ENCODE measurements around the gene AOAH. TPM values are rescaled to one million over a fixed set of nuclear protein-coding genes. Genes with fewer than 3 reads are reported as not detected.
"Not testable (repeated sequence)": the region's sequence is repeated elsewhere in the genome, so short reads cannot be mapped to it uniquely, and the experiment has no call there.

AOAH gene
- total RNA-seq, 1 donor from 2014 or later = 2.4 TPM

DNA sequence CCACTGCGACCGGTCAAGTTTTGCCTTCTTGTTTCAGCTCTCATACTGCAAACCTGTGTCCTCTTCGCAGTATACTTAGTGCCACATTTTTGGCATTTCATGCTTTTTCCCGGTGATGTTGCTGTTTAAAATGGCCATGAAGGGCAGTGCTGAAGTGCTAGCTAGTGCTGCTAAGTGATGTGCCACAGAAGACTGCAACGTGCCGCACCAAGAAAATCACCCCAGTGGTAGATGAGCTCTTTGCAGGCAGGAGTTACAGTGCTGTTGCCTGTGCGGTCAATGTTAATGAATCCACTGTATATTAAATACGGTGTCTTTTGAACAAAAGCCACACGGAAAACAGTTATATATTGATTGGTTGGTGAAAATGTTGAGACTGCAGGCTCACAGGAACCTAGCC lies 214.3 kb downstream of the AOAH start:
- ChIA-PET CTCF (no interaction called here), POLR2A (no interaction called here)
- no peak for DNase-seq
- no peaks in the 10 kb centered on the region for H3K36me3 Mint-ChIP-seq (ENCODE audit: low read depth)
- no peaks in the 10 kb centered on the region for H3K4me1 Mint-ChIP-seq
- ATAC-seq (ENCODE audit: low read depth) = no peak
- no peaks in the 10 kb centered on the region for H3K9me3 Mint-ChIP-seq
- H3K27me3 Mint-ChIP-seq = no peaks in the 10 kb centered on the region
- TF ChIP-seq, protein P1, sequence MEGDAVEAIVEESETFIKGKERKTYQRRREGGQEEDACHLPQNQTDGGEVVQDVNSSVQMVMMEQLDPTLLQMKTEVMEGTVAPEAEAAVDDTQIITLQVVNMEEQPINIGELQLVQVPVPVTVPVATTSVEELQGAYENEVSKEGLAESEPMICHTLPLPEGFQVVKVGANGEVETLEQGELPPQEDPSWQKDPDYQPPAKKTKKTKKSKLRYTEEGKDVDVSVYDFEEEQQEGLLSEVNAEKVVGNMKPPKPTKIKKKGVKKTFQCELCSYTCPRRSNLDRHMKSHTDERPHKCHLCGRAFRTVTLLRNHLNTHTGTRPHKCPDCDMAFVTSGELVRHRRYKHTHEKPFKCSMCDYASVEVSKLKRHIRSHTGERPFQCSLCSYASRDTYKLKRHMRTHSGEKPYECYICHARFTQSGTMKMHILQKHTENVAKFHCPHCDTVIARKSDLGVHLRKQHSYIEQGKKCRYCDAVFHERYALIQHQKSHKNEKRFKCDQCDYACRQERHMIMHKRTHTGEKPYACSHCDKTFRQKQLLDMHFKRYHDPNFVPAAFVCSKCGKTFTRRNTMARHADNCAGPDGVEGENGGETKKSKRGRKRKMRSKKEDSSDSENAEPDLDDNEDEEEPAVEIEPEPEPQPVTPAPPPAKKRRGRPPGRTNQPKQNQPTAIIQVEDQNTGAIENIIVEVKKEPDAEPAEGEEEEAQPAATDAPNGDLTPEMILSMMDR (IDR thresholded peaks at IDR 0.05) = no peak
- intact Hi-C loops (cut with micrococcal nuclease) = no loop called here
- H3K4me3 Mint-ChIP-seq = no peak overlapping the region
- H3K27ac Mint-ChIP-seq = no peak overlapping the region

DNA sequence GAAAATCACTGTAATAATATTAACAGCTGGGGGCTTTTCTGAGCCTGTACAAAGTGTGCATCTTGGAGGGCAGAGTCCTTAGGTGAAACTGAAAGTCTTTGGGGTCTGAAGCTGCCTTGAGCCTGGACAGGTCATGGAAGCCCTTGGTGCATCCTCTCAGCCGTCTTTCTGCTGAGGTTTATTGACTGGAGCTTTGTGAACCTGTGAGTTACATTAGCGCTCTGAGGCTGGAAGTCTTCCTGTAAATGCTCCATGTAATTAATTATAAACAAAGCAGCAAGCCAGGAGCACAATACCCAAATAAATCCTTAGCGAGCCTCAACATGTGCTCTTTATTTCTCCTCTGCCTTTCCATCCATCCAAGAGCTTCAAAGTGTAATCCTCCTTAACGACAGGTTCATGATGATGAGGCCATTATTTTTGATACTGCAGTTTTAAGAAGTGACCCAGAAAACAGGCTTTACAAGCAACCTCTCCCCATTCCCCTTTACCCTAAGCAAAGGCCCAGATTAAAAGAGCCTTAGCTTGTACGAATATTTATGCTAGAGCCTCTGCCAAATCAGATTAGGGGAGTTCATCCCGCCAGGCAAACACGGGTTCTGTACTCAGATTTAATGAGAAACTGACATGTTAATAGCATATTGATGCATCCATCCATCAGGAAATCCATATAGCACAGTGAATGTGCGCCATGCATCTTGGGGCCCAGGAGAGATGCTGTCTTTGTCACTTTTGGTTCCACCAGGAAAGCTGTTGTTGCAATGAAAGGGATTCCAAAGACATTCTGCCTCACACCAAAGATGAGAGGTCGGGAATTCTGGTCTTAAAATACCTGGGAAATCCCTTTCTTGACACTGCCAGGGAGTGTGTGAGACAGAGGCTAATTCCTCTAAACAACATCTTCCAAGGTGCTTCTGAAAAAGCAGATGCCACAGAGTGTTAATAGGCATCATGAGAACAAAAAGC lies 216.5 kb downstream of the AOAH start:
- Mint-ChIP-seq H3K27me3 (no peaks in the 10 kb centered on the region), H3K27ac (no peak overlapping the region), H3K36me3 (ENCODE audit: low read depth) (no peaks in the 10 kb centered on the region), H3K9me3 (peaks cover 4% of the 10 kb centered on the region), H3K4me3 (no peak overlapping the region), H3K4me1 (no peaks in the 10 kb centered on the region)
- CTCF ChIA-PET = no interaction called here
- intact Hi-C loops (cut with micrococcal nuclease) = no loop called here
- TF ChIP-seq, protein P1 (IDR thresholded peaks at IDR 0.05) = no peak
- no peak for ATAC-seq (ENCODE audit: low read depth)
- POLR2A ChIA-PET = no interaction called here
- no peak for DNase-seq

DNA sequence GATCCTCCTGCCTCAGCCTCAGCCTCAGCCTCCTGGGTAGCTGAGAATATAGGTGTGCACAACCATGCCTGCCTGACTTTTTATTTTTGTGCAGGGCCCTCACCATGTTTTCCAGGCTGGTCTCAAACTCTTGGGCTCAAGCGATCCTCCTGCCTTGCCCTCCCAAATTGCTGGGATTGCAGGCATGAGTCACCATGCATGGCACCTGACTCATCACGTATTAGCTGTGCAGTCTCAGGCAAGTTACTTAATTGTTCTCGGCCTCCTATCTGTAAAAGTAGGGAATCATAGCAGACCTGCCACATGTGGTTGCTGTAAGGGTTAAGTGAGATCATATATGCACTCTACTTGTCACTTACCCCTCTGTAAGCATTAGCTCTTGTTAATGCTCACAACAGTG lies 217.5 kb downstream of the AOAH start:
- Mint-ChIP-seq H3K36me3 (ENCODE audit: low read depth) (no peaks in the 10 kb centered on the region), H3K27me3 (no peaks in the 10 kb centered on the region)
- TF ChIP-seq, protein P1 (IDR thresholded peaks at IDR 0.05) = no peak

DNA sequence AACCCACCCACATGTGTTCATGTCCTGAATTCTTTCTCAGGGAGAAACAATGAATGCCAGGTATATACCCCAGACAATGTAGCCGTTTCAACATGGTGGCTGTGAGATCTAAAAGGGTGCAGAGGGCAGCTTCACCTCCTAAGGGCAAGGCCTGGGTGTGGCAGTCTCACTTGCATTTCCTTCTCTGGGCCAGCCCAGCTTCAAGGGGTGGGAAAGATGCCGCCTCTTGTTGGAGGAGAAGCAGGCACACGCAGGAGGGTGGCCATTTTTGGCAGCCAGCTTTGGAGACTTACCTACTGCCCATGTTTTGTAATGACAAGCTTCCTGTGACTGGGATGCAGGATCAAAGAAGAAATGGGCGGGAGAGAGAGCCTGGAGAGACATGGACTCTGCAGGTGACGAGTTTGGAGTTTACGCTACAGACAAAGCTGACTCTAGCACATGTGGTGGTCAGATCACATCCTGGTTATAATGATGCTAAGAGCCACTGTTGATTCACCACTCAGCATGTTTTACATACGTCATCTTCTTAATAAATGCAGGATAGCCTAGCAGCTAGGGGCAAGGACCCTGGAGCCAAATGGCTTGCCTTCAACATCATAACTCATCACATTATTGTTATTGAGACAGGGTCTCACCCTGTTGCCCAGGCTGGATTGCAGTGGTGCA lies 218.0 kb downstream of the AOAH start:
- Mint-ChIP-seq H3K36me3 (ENCODE audit: low read depth) (no peaks in the 10 kb centered on the region), H3K4me1 (no peaks in the 10 kb centered on the region), H3K9me3 (peaks cover 4% of the 10 kb centered on the region), H3K4me3 (no peak overlapping the region), H3K27ac (no peak overlapping the region), H3K27me3 (no peaks in the 10 kb centered on the region)
- ChIA-PET POLR2A (no interaction called here), CTCF (no interaction called here)
- intact Hi-C loops (cut with micrococcal nuclease) = no loop called here
- TF ChIP-seq, protein P1 (IDR thresholded peaks at IDR 0.05) = no peak
- no peak for DNase-seq
- ATAC-seq (ENCODE audit: low read depth) = no peak

More for the DNA sequence above, 217.5 kb downstream of the AOAH start:
- ChIA-PET CTCF (no interaction called here), POLR2A (no interaction called here)
- no peak overlapping the region for H3K27ac Mint-ChIP-seq
- H3K4me1 Mint-ChIP-seq = no peaks in the 10 kb centered on the region
- no peak overlapping the region for H3K4me3 Mint-ChIP-seq
- intact Hi-C loops (cut with micrococcal nuclease) = no loop called here
- ATAC-seq (ENCODE audit: low read depth) (no peak), DNase-seq (no peak)
- peaks cover 4% of the 10 kb centered on the region for H3K9me3 Mint-ChIP-seq

DNA sequence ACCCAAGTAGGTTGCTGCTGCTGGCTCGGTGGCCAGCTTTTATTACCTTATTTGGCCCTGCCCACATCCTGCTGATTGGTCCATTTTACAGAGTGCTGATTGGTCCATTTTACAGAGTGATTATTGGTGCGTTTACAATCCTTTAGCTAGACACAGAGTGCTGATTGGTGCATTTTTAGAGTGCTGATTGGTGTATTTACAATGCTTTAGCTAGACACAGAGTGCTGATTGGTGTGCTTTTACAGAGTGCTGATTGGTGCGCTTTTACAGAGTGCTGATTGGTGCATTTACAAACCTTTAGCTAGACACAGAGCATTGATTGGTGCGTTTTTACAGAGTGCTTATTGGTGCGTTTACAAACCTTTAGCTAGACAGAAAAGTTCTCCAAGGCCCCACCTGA lies 219.7 kb downstream of the AOAH start:
- H3K27ac Mint-ChIP-seq; H3K9me3 Mint-ChIP-seq; H3K4me3 Mint-ChIP-seq; POLR2A ChIA-PET; intact Hi-C loops (cut with micrococcal nuclease); DNase-seq; CTCF ChIA-PET; H3K4me1 Mint-ChIP-seq; H3K36me3 Mint-ChIP-seq (ENCODE audit: low read depth); H3K27me3 Mint-ChIP-seq; ATAC-seq (ENCODE audit: low read depth): not testable (repeated sequence)

DNA sequence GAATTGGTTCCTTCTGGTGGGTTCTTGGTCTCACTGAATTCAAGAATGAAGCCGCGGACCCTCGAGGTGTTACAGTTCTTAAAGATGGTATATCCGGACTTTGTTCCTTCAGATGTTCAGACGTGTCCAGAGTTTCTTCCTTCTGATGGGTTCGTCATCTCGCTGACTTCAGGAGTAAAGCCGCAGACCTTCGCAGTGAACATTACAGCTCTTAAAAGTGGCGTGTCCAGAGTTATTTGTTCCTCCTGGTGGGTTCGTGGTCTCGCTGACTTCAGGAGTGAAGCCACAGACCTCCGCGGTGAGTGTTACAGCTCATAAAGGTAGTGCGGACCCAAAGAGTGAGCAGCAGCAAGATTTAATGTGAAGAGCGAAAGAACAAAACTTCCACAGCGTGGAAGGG lies 220.1 kb downstream of the AOAH start:
- H3K36me3 Mint-ChIP-seq (ENCODE audit: low read depth); H3K9me3 Mint-ChIP-seq; H3K4me3 Mint-ChIP-seq; intact Hi-C loops (cut with micrococcal nuclease); DNase-seq; POLR2A ChIA-PET; ATAC-seq (ENCODE audit: low read depth); H3K4me1 Mint-ChIP-seq; H3K27ac Mint-ChIP-seq; H3K27me3 Mint-ChIP-seq; CTCF ChIA-PET: not testable (repeated sequence)

Measured in activated B cell treated with CpG ODN at 0.5 μM for 24 hours (primary cell).